Muscle layer of colon (tissue), 2 donors: ENCODE results near the gene ALPP.
"Not testable (repeated sequence)": the region's sequence is repeated elsewhere in the genome, so short reads cannot be mapped to it uniquely, and the experiment has no call there.

ENCODE experiments used
- H3K27ac ChIP-seq: one replicate; pipeline ENCODE4 v1.7.0; 2013; ENCODE audit warnings: low read depth, mild to moderate bottlenecking, low read length, moderate library complexity
- H3K27me3 ChIP-seq, 2 donors: one replicate each; pipeline ENCODE4 v1.7.0; 2013; ENCODE audit warnings: low read length in 2 of 2, mild to moderate bottlenecking in 2 of 2; ENCODE audit not compliant: insufficient read depth in 2 of 2, control insufficient read depth in 1 of 2
- H3K36me3 ChIP-seq: one replicate; pipeline ENCODE4 v1.7.0; 2013; ENCODE audit warnings: mild to moderate bottlenecking, low read length; ENCODE audit not compliant: insufficient read depth
- H3K4me1 ChIP-seq: one replicate; pipeline ENCODE4 v1.7.0; 2013; ENCODE audit warnings: mild to moderate bottlenecking, low read length; ENCODE audit not compliant: insufficient read depth
- H3K4me3 ChIP-seq, 2 donors: one replicate each; pipeline ENCODE4 v1.7.0; 2013; ENCODE audit warnings: low read length in 2 of 2, low read depth in 1 of 2, mild to moderate bottlenecking in 1 of 2, moderate library complexity in 1 of 2
- H3K9ac ChIP-seq: one replicate; pipeline ENCODE4 v1.7.0; 2013; ENCODE audit warnings: low read length
- H3K9me3 ChIP-seq: one replicate; pipeline ENCODE4 v1.7.0; 2013; ENCODE audit warnings: mild to moderate bottlenecking, low read length
- donor health status: abdominal sarcoma.
- donor health status: Adenocarcinoma of cecum.

The ALPP gene

DNA sequence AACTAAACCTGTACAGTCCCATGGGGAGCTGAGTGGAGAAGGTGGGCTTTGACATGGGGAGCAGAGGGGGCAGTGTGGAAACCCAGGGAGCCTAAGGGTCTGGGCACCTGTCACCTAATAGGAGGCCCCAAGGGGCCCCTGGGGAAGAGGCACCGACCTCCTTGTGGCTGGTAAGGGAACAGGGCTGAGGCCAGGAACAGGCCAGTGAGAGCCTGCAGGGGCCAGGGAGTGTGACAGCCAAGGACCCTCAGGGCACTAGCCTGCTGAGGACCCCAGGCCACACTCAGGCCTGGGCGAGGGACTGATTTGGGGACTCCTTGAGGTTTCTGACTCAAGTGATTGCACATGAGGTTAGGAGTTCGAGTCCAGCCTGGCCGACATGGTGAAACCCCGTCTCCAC is 24.5 kb upstream of the ALPP start:
- Histone ChIP-seq H3K27ac (no peak overlapping the region), H3K36me3 (no peaks in the 10 kb centered on the region), H3K9ac (no peak overlapping the region), H3K4me1 (no peaks in the 10 kb centered on the region), H3K9me3 (no peaks in the 10 kb centered on the region), H3K4me3 (no peak overlapping the region), H3K27me3 (peaks cover 26 to 50% of the 10 kb centered on the region in 2 donors)

- H3K4me3 ChIP-seq = no peak overlapping the region
- no peaks in the 10 kb centered on the region for H3K4me1 ChIP-seq
- H3K9me3 ChIP-seq = no peaks in the 10 kb centered on the region
- no peak overlapping the region for H3K9ac ChIP-seq
- H3K36me3 ChIP-seq = no peaks in the 10 kb centered on the region
- H3K27ac ChIP-seq = no peak overlapping the region
- H3K27me3 ChIP-seq = no peaks in the 10 kb centered on the region
Observed at GRCh38 chr2:232361646-232362045, 16.9 kb upstream of the ALPP start.

- no peak overlapping the region for H3K4me3 ChIP-seq
- no peaks in the 10 kb centered on the region for H3K36me3 ChIP-seq
- no peaks in the 10 kb centered on the region for H3K27me3 ChIP-seq
- H3K27ac ChIP-seq = no peak overlapping the region
- no peaks in the 10 kb centered on the region for H3K9me3 ChIP-seq
- H3K9ac ChIP-seq = no peak overlapping the region
- H3K4me1 ChIP-seq = no peaks in the 10 kb centered on the region
Observed at GRCh38 chr2:232362174-232362900, 16.2 kb upstream of the ALPP start.

- not testable (repeated sequence) for H3K27ac ChIP-seq, H3K4me1 ChIP-seq, H3K9ac ChIP-seq, H3K27me3 ChIP-seq, H3K4me3 ChIP-seq, H3K36me3 ChIP-seq, H3K9me3 ChIP-seq
Observed at GRCh38 chr2:232363064-232363783, 15.3 kb upstream of the ALPP start.

- no peaks in the 10 kb centered on the region for H3K4me1 ChIP-seq
- peaks cover 0 to 4% of the 10 kb centered on the region in 2 donors for H3K27me3 ChIP-seq
- H3K9ac ChIP-seq = no peak overlapping the region
- H3K4me3 ChIP-seq = no peak overlapping the region
- H3K27ac ChIP-seq = no peak overlapping the region
- no peaks in the 10 kb centered on the region for H3K36me3 ChIP-seq
- H3K9me3 ChIP-seq = no peaks in the 10 kb centered on the region
Observed at GRCh38 chr2:232363784-232364615, 14.6 kb upstream of the ALPP start.

- H3K9me3 ChIP-seq, H3K4me3 ChIP-seq, H3K36me3 ChIP-seq, H3K9ac ChIP-seq, H3K27ac ChIP-seq, H3K4me1 ChIP-seq, H3K27me3 ChIP-seq: not testable (repeated sequence)
Observed at GRCh38 chr2:232364806-232365594, 13.6 kb upstream of the ALPP start.

GRCh38 chr2:232365621-232366321 is 12.8 kb upstream of the ALPP start:
- Histone ChIP-seq H3K9me3 (no peaks in the 10 kb centered on the region), H3K36me3 (no peaks in the 10 kb centered on the region), H3K4me3 (no peak overlapping the region), H3K4me1 (no peaks in the 10 kb centered on the region), H3K27me3 (peaks cover 0 to 4% of the 10 kb centered on the region in 2 donors), H3K9ac (no peak overlapping the region), H3K27ac (no peak overlapping the region)

DNA sequence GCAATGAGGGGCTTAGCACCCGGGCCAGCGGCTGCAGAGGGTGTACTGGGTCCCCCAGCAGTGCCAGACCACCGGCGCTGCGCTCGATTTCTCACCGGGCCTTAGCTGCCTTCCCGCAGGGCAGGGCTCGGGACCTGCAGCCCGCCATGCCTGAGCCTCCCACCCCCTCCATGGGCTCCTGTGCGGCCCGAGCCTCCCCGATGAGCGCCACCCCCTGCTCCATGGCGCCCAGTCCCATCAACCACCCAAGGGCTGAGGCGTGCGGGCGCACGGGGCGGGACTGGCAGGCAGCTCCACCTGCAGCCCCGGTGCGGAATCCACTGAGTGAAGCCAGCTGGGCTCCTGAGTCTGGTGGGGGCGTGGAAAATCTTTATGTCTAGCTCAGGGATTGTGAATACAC is 12.1 kb upstream of the ALPP start:
- not testable (repeated sequence) for H3K27me3 ChIP-seq, H3K27ac ChIP-seq, H3K4me1 ChIP-seq, H3K9ac ChIP-seq, H3K4me3 ChIP-seq, H3K9me3 ChIP-seq, H3K36me3 ChIP-seq

DNA sequence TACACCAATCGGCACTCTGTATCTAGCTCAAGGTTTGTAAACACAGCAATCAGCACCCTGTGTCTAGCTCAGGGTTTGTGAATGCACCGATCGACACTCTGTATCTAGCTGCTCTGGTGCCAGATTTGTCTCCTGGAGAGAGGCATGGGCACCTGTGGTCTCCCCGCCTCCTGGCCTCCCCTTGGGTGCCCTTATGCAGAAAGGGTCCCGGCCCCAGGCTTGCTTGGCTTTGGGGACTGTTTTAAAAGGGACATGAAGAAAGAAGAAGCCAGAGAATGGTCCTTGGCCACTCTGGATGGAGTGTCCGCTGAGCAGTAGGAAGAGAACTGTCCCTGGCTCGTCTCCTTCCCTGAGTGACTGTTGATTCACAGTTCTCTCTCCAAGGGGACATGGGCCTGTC is 11.5 kb upstream of the ALPP start:
- H3K36me3 ChIP-seq = no peaks in the 10 kb centered on the region
- no peaks in the 10 kb centered on the region for H3K9me3 ChIP-seq
- H3K9ac ChIP-seq = no peak overlapping the region
- H3K27ac ChIP-seq = no peak overlapping the region
- H3K4me3 ChIP-seq = no peak overlapping the region
- H3K4me1 ChIP-seq = no peaks in the 10 kb centered on the region
- H3K27me3 ChIP-seq = peaks cover 0 to 4% of the 10 kb centered on the region in 2 donors

DNA sequence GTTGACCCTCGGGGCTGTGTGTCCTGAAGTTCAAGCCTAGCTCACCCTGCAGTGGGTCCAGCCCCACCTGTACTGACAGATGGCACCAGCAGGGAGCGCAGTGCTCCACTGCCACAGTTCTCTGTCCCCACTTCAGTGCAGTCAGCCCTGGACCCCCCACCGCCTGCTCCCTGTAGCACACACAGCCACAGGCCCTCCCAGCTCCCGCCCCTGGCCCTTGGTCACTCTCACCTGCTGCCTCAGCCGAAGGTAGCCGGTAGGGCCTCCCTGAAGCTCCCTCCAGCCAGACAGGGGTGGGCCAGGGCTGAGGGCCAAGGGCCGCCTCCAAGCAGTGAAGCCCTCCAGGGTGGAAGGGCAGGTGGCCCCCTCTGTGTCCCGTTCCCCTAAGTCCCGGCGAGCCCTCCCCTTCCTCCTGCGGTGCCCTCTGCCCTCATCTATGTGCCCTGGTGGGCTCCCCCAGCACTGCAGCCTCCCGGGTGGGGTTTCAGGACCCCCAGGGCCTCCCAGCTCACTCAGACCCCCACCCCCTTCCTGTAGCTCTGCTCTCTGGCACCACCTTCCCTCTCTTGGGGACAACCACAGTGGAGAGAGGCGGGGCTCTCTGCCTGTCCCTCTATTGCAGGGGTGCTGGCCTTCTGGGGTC is 10.8 kb upstream of the ALPP start:
- Histone ChIP-seq H3K4me3 (no peak overlapping the region), H3K9me3 (no peaks in the 10 kb centered on the region), H3K27me3 (peaks cover 0 to 4% of the 10 kb centered on the region in 2 donors), H3K27ac (no peak overlapping the region), H3K36me3 (no peaks in the 10 kb centered on the region), H3K9ac (no peak overlapping the region), H3K4me1 (no peaks in the 10 kb centered on the region)
